ENCODE measurements around the gene BBS10.
A peak's percentile ranks its signal among the peaks of the same experiment; 100 is the strongest.
"Not testable (repeated sequence)": the region's sequence is repeated elsewhere in the genome, so short reads cannot be mapped to it uniquely, and the experiment has no call there.

BBS10 gene

DNA sequence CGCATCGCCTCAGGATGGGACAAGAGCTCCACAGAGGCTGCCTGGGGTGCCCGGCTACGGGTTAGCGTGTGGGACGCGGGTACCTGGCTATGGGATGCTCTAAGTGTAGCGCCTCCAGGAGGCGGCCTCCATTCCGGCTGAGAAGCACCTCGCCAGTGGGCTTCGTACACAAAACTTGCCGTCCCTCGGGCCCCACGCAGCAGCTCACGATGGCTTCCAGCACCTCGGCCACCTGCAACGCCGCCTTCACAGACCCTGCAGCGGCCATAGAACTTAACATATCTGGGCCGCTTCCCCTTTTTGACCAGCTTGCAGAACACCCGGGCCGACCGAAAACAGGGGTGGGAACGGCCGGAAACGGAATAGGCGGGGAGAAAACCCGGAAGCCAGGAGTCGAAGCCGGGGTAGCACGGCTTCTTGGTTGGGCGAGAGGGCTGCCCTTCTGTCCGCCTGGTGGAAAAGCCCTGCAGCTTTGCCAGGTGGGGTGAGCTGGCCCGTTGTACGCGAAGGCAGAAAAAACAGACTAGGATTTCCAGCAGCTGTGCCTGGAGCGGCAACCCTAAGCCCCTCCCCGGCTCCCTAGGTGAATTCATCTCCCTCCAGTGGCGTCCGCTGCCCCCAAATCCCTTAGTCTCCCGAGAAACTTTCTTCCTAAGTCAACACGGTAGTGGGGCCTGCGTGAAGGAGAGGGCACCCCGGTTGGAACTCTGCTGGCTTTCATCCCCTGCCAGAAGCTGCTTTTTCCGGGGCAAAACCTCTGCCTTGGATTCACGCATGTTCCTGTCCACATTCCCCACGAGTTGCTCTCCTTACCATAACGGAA, at the start of gene BBS10:
Gene BBS10 (minus strand): TSS at position 337 of the 823 bp plus-strand sequence. CDS start 57 bp downstream, at position 280.
- peaks cover 5% of the 10 kb centered on the region for H3K36me3 Mint-ChIP-seq (ENCODE audit: low read depth)
- peak within 1 kb of the TSS; percentile 92 for H3K4me3 Mint-ChIP-seq
- H3K27ac Mint-ChIP-seq, result peak within 1 kb of the TSS; percentile 89
- no peaks in the 10 kb centered on the region for H3K27me3 Mint-ChIP-seq (ENCODE audit: low read depth)
- no peaks in the 10 kb centered on the region for H3K9me3 Mint-ChIP-seq
- H3K4me1 Mint-ChIP-seq (ENCODE audit: low read depth), result peaks cover 24% of the 10 kb centered on the region

GRCh38 chr12:76391461-76391860, 43.2 kb upstream of the BBS10 start:
- Mint-ChIP-seq H3K27me3 (ENCODE audit: low read depth) (no peaks in the 10 kb centered on the region), H3K4me1 (ENCODE audit: low read depth) (peaks cover 8% of the 10 kb centered on the region), H3K27ac (no peak overlapping the region), H3K36me3 (ENCODE audit: low read depth) (peaks cover 37% of the 10 kb centered on the region), H3K9me3 (no peaks in the 10 kb centered on the region), H3K4me3 (no peak overlapping the region)

DNA sequence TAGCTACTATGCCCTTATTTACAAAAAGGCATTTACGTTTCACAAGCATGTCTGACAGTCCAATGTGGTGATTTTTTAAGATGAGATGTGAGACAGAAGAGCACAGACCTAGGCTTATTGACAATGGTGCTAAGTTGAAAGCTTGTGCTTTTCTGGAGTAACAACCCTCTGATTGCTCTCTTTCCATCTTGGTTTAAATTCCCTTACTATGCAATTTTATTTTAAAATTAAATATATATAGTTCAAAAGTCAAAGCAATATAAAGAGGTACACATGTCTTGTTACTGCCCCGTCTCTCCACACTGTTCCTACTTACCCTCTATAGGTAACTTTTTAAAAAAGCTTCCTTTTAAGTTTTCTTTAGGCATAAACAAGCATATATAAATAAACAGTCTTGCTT, 39.4 kb upstream of the BBS10 start:
- no peak overlapping the region for H3K4me3 Mint-ChIP-seq
- peaks cover 47% of the 10 kb centered on the region for H3K36me3 Mint-ChIP-seq (ENCODE audit: low read depth)
- peaks cover 8% of the 10 kb centered on the region for H3K4me1 Mint-ChIP-seq (ENCODE audit: low read depth)
- H3K27me3 Mint-ChIP-seq (ENCODE audit: low read depth), result no peaks in the 10 kb centered on the region
- H3K27ac Mint-ChIP-seq, result no peak overlapping the region
- no peaks in the 10 kb centered on the region for H3K9me3 Mint-ChIP-seq

DNA sequence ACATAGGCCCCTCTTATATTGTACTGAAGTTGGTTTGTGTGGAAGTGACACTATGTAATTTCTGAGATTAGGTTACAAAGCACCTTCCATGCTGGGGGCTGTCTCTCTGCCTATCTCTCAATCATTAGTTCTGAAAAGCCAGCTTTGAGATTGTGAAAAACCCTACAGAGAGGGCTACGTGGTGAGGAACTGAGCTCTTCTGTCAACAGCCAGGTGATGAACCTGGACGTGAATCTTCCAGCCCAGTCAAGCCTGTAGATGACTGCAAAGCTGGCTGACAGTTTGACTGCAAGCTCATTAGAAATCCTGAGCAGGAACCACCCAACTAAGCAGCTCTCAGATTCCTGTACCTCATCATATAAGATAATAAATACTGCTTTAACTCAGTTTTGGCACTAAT, 36.3 kb upstream of the BBS10 start:
- no peak overlapping the region for H3K4me3 Mint-ChIP-seq
- H3K36me3 Mint-ChIP-seq (ENCODE audit: low read depth), result peaks cover 33% of the 10 kb centered on the region
- no peaks in the 10 kb centered on the region for H3K9me3 Mint-ChIP-seq
- H3K4me1 Mint-ChIP-seq (ENCODE audit: low read depth), result no peaks in the 10 kb centered on the region
- no peak overlapping the region for H3K27ac Mint-ChIP-seq
- no peaks in the 10 kb centered on the region for H3K27me3 Mint-ChIP-seq (ENCODE audit: low read depth)

GRCh38 chr12:76383988-76384387, 35.8 kb upstream of the BBS10 start:
- H3K4me1 Mint-ChIP-seq (ENCODE audit: low read depth), result no peaks in the 10 kb centered on the region
- peaks cover 28% of the 10 kb centered on the region for H3K36me3 Mint-ChIP-seq (ENCODE audit: low read depth)
- H3K9me3 Mint-ChIP-seq, result no peaks in the 10 kb centered on the region
- no peaks in the 10 kb centered on the region for H3K27me3 Mint-ChIP-seq (ENCODE audit: low read depth)
- H3K27ac Mint-ChIP-seq, result no peak overlapping the region
- H3K4me3 Mint-ChIP-seq, result no peak overlapping the region

DNA sequence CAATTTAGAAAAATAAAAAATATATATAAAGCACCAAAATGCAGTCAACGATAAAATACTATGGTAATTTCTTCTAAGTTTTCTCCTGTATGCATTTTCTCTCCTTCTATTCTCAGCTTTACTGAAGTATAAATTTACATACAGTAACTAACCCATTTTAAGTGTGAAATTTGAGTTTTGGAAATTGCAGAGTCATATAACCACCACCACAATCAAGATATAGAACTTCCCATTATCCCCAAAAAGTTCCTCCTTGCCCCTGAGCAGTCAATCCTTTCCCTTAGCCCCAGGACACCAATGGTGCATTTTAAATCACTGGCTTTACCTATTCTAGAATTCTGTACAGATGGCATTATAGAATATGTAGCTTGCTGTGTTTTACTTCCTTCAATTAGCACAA, 31.0 kb upstream of the BBS10 start:
- no peak overlapping the region for H3K27ac Mint-ChIP-seq
- no peaks in the 10 kb centered on the region for H3K27me3 Mint-ChIP-seq (ENCODE audit: low read depth)
- no peaks in the 10 kb centered on the region for H3K9me3 Mint-ChIP-seq
- no peak overlapping the region for H3K4me3 Mint-ChIP-seq
- H3K36me3 Mint-ChIP-seq (ENCODE audit: low read depth), result peaks cover 28% of the 10 kb centered on the region
- H3K4me1 Mint-ChIP-seq (ENCODE audit: low read depth), result peaks cover 5% of the 10 kb centered on the region

DNA sequence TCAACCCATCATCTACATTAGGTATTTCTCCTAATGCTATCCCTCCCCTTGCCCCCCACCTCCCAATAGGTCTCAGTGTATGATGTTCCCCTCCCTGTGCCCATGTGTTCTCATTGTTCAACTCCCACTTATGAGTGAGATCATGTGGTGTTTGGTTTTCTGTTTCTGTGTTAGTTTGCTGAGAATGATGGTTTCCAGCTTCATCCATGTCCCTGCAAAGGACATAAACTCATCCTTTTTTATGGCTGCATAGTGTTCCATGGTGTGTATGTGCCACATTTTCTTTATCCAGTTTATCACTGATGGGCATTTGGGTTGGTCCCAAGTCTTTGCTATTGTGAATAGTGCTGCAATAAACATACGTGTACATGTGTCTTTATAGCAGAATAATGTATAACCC, 28.7 kb upstream of the BBS10 start:
- not testable (repeated sequence) for H3K27ac Mint-ChIP-seq; H3K27me3 Mint-ChIP-seq (ENCODE audit: low read depth); H3K9me3 Mint-ChIP-seq; H3K4me1 Mint-ChIP-seq (ENCODE audit: low read depth); H3K4me3 Mint-ChIP-seq
- peaks cover 29% of the 10 kb centered on the region for H3K36me3 Mint-ChIP-seq (ENCODE audit: low read depth)

- Mint-ChIP-seq H3K4me1 (ENCODE audit: low read depth) (peaks cover 6% of the 10 kb centered on the region), H3K36me3 (ENCODE audit: low read depth) (peaks cover 30% of the 10 kb centered on the region), H3K4me3 (no peak overlapping the region), H3K9me3 (no peaks in the 10 kb centered on the region), H3K27ac (no peak overlapping the region), H3K27me3 (ENCODE audit: low read depth) (no peaks in the 10 kb centered on the region)
These were observed 27.7 kb upstream of the BBS10 start for GRCh38 chr12:76375939-76376338.

DNA sequence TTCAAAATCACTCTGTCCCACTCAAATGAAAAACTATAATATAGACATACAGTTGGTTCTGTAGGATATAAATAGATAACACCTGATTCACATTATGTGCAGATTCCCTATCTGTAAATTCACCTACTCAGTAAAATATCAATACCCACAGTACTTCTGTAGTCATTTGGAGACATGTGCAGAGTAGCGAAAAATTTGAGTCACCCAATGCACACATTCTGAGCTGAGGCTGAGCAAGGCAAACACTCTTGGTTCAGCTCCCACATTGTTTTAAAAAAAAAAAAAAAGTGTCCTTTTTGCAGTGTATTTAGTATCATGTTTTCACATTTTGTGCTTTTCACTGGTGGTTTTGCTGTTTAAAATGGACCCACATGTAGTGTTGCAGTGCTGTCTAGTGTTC, 27.3 kb upstream of the BBS10 start:
- Mint-ChIP-seq H3K4me1 (ENCODE audit: low read depth) (peaks cover 6% of the 10 kb centered on the region), H3K27me3 (ENCODE audit: low read depth) (no peaks in the 10 kb centered on the region), H3K27ac (no peak overlapping the region), H3K9me3 (no peaks in the 10 kb centered on the region), H3K36me3 (ENCODE audit: low read depth) (peaks cover 33% of the 10 kb centered on the region), H3K4me3 (no peak overlapping the region)

DNA sequence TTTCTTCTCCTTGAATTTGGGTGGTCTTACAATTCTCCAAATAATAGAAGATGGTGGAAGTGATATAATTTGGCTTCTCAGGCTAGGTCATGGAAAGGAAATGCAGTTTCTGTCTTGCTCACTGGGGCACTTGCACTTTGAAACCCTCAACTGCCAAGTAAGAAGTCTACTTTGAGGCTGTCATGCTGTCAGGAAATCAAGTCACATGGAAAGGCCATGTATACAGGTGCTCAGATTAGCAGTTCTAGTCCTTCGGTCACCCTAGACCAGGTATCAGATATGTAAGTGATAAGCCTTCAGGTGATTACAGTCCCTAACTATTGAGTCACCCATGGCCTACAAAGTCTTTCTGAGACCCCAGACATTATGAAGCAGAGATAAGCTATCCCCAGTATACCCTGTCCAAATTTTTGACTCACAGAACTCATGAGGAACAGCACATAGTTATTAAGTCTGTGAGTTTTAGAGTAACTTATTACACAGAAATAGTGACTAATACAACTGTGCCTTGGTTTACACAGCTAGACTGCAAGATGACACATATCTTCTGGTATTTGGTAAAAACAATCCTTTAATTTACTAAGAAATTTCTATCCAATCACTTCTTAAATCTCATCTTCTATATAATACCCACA, 26.3 kb upstream of the BBS10 start:
- H3K4me3 Mint-ChIP-seq, result no peak overlapping the region
- H3K36me3 Mint-ChIP-seq (ENCODE audit: low read depth), result peaks cover 39% of the 10 kb centered on the region
- H3K9me3 Mint-ChIP-seq, result no peaks in the 10 kb centered on the region
- no peaks in the 10 kb centered on the region for H3K27me3 Mint-ChIP-seq (ENCODE audit: low read depth)
- H3K27ac Mint-ChIP-seq, result no peak overlapping the region
- peaks cover 6% of the 10 kb centered on the region for H3K4me1 Mint-ChIP-seq (ENCODE audit: low read depth)

- peaks cover 65% of the 10 kb centered on the region for H3K36me3 Mint-ChIP-seq (ENCODE audit: low read depth)
- H3K27ac Mint-ChIP-seq, result no peak overlapping the region
- H3K27me3 Mint-ChIP-seq (ENCODE audit: low read depth), result no peaks in the 10 kb centered on the region
- H3K4me1 Mint-ChIP-seq (ENCODE audit: low read depth), result no peaks in the 10 kb centered on the region
- peaks cover 9% of the 10 kb centered on the region for H3K9me3 Mint-ChIP-seq
- H3K4me3 Mint-ChIP-seq, result no peak overlapping the region
These were observed 20.0 kb upstream of the BBS10 start for GRCh38 chr12:76368230-76368629.

- H3K27ac Mint-ChIP-seq, result no peak overlapping the region
- no peaks in the 10 kb centered on the region for H3K27me3 Mint-ChIP-seq (ENCODE audit: low read depth)
- H3K36me3 Mint-ChIP-seq (ENCODE audit: low read depth), result peaks cover 71% of the 10 kb centered on the region
- H3K9me3 Mint-ChIP-seq, result peaks cover 9% of the 10 kb centered on the region
- no peaks in the 10 kb centered on the region for H3K4me1 Mint-ChIP-seq (ENCODE audit: low read depth)
- no peak overlapping the region for H3K4me3 Mint-ChIP-seq
These were observed 17.9 kb upstream of the BBS10 start for GRCh38 chr12:76366163-76366562.

- H3K27me3 Mint-ChIP-seq (ENCODE audit: low read depth); H3K4me3 Mint-ChIP-seq; H3K27ac Mint-ChIP-seq; H3K9me3 Mint-ChIP-seq; H3K4me1 Mint-ChIP-seq (ENCODE audit: low read depth): not testable (repeated sequence)
- peaks cover 59% of the 10 kb centered on the region for H3K36me3 Mint-ChIP-seq (ENCODE audit: low read depth)
These were observed 15.9 kb upstream of the BBS10 start for GRCh38 chr12:76364131-76364530.

DNA sequence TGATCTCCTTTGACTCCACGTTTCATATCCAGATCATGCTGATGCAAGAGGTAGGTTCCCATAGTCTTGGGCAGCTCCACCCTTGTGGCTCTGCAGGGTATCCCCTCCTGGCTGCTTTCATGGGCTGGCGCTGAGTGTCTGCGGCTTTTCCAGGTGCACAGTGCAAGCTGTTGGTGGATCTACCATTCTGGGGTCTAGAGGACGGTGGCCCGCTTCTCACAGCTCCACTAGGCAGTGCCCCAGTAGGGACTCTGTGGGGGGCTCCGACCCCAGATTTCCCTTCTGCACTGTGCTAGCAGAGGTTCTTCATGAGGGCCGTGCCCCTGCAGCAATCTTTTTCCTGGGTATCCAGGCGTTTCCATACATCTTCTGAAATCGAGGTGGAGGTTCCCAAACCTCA, 12.1 kb upstream of the BBS10 start:
- Mint-ChIP-seq H3K9me3 (no peaks in the 10 kb centered on the region), H3K27ac (no peak overlapping the region), H3K36me3 (ENCODE audit: low read depth) (peaks cover 51% of the 10 kb centered on the region), H3K4me3 (no peak overlapping the region), H3K27me3 (ENCODE audit: low read depth) (no peaks in the 10 kb centered on the region), H3K4me1 (ENCODE audit: low read depth) (no peaks in the 10 kb centered on the region)

- Mint-ChIP-seq H3K27ac (no peak overlapping the region), H3K36me3 (ENCODE audit: low read depth) (peaks cover 28% of the 10 kb centered on the region), H3K4me3 (no peak overlapping the region), H3K27me3 (ENCODE audit: low read depth) (no peaks in the 10 kb centered on the region), H3K9me3 (no peaks in the 10 kb centered on the region), H3K4me1 (ENCODE audit: low read depth) (no peaks in the 10 kb centered on the region)
These were observed 7.9 kb upstream of the BBS10 start for GRCh38 chr12:76356071-76356470.

Measured in T-helper 1 cell treated with Interleukin-12 subunit alpha and Interleukin-12 subunit beta and Interleukin-4 antibody, amounts not matched to agents 30 μg/mL and 1 μg/mL, for 36 hours (primary cell).